HAP-1 (cell line): Measurements from ENCODE around the gene SH3D19.
A peak's percentile ranks its signal among the peaks of the same experiment; 100 is the strongest.

ENCODE experiments used
- DNase-seq, 2 experiments: peaks; one replicate each; pipeline ENCODE4 v3.0.0-alpha.2; 2016 to 2020; ENCODE audit warnings: low spot score in 2 of 2
- H3K27me3 ChIP-seq: fragments of 250-450 bp; sonication (Bioruptor Pico); 2 replicates; pipeline ENCODE4 v1.5.1; 2020; ENCODE audit warnings: low read depth, mild to moderate bottlenecking, moderate library complexity
- H3K36me3 ChIP-seq: fragments of 250-450 bp; sonication (Bioruptor Pico); replicated peaks from 2 replicates; pipeline ENCODE4 v1.5.1; 2020; ENCODE audit warnings: mild to moderate bottlenecking
- H3K4me1 ChIP-seq: fragments of 250-450 bp; sonication (Bioruptor Pico); 2 replicates; pipeline ENCODE4 v1.5.1; 2020; ENCODE audit warnings: mild to moderate bottlenecking
- H3K4me3 ChIP-seq: fragments of 250-450 bp; sonication (Bioruptor Pico); 2 replicates; pipeline ENCODE4 v1.5.1; 2020; ENCODE audit warnings: mild to moderate bottlenecking, moderate library complexity
- H3K9me3 ChIP-seq: fragments of 250-450 bp; sonication (Bioruptor Pico); 2 replicates; pipeline ENCODE4 v1.5.1; 2020; ENCODE audit warnings: mild to moderate bottlenecking, moderate library complexity
- in situ Hi-C: fragments of 300-500 bp; cut with MboI; formaldehyde crosslinking; loops from 3 replicates; pipeline ENCODE4 v1.14.3; 2020; ENCODE audit warnings: low sequenced_read_pairs, inconsistent platforms, mixed read lengths

SH3D19 gene

DNA sequence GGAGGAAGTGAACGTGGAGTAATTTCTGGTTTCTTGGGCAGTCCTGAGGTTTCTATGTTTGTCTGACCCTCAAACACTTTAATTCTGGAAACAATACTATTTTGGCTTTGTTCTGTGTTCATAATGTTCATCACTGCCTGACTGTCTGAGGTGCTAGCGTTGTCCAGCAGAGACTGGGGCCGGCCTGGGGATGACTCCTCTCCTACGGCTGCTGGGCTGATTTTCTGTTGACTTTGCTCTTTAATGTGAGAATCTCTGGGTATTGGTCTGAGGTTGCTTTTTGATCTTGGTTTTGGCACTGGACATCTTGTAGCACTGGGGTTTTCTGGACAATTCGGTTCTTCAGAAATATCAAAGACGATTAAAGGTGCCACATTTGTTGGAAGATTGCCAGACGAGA is 150.2 kb downstream of the SH3D19 start:
- Histone ChIP-seq H3K4me1 (peaks cover 8% of the 10 kb centered on the region), H3K36me3 (peaks cover 3% of the 10 kb centered on the region; the same call in 1 of the 2 replicates), H3K4me3 (no peak overlapping the region), H3K27me3 (no peaks in the 10 kb centered on the region), H3K9me3 (no peaks in the 10 kb centered on the region)
- in situ Hi-C loops = no loop called here
- DNase-seq = no peak

DNA sequence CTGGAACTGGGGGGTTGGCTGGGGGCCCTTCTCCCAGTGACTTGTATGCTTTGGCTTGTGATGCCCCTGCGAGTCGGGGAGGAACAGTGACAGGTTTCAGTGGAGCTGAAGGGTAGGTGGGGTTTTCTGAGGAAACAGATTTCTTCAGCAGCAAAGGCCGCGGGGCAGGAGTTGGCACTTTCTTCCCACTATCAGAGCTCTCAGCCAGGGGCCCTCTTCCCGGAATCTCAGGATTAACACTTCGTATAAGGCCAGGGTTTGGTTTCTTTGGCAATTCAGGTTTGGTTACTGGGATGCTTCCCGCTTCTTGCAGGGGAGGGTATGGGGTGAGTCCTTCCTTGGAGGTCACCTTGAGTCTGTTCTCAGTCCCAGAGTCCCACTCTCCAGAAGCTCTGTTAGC is 150.6 kb downstream of the SH3D19 start:
- no peaks in the 10 kb centered on the region for H3K27me3 ChIP-seq
- no peaks in the 10 kb centered on the region for H3K9me3 ChIP-seq
- in situ Hi-C loops = no loop called here
- no peak overlapping the region for H3K4me3 ChIP-seq
- peaks cover 12% of the 10 kb centered on the region for H3K4me1 ChIP-seq
- H3K36me3 ChIP-seq = peaks cover 3% of the 10 kb centered on the region; the same call in 1 of the 2 replicates
- DNase-seq = no peak

- Histone ChIP-seq H3K36me3 (peaks cover 3% of the 10 kb centered on the region; the same call in 1 of the 2 replicates), H3K9me3 (no peaks in the 10 kb centered on the region), H3K27me3 (no peaks in the 10 kb centered on the region), H3K4me3 (no peak overlapping the region), H3K4me1 (peaks cover 15% of the 10 kb centered on the region)
- in situ Hi-C loops = no loop called here
- no peak for DNase-seq
Measured at GRCh38 chr4:151173871-151174270, 151.5 kb downstream of the SH3D19 start.

DNA sequence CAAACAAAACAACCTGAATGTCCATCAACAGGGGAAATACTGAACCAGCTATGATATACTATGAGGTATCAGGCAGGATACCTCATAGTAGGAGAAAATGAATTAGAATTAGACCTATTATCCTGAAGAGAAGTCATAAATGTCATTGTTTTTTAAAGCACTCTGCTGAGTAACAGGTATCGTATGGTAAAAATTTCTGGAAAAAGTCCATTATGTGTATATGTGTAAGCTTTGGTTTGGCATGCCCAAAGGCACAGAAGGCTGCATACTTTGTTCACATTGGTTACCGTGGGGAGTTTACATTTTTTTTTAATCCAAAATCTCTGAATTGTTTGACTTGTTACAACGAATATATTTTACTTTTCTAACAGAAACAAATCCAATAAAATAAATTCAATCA is 155.5 kb downstream of the SH3D19 start:
- peaks cover 15% of the 10 kb centered on the region for H3K4me1 ChIP-seq
- in situ Hi-C loops = no loop called here
- no peaks in the 10 kb centered on the region for H3K27me3 ChIP-seq
- H3K4me3 ChIP-seq = no peak overlapping the region
- H3K9me3 ChIP-seq = no peaks in the 10 kb centered on the region
- DNase-seq = peak in 1 of 2 experiments; percentile 38
- H3K36me3 ChIP-seq = no peaks in the 10 kb centered on the region

DNA sequence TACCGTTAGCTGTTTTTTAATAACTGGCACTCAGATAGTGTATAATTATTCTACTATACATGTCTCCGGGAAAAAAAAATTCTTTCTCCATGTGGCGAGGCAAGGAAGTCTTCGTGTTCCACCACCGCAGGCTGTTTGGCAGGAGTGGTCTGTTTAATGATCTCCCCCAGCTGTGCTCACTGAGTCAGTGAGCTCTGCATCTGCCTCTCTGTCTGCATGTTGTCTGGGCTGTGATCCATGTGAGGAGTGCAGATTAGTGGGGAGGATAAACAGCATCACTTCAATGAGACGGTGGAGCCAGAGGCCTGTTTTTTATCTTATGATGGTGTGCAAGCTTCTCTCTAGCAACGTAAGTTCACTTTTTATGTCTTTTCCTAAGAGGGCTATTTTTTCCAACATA is 156.2 kb downstream of the SH3D19 start:
- no peaks in the 10 kb centered on the region for H3K36me3 ChIP-seq

DNA sequence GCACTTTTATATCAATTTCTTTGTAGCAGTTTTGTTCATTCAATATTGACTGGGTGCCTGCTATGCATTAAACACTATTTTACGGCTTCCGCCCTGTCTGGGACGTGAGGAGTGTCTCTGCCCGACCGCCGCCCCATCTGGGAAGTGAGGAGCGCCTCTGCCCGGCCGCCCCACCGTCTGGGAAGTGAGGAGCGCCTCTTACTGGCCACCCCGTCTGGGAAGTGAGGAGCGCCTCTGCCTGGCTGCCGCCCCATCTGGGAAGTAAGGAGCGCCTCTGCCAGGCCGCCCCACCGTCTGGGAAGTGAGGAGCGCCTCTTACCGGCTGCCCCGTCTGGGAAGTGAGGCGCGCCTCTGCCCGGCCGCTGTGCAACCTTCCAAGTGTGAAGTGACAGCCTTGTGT is 157.8 kb downstream of the SH3D19 start:
- Histone ChIP-seq H3K9me3 (no peaks in the 10 kb centered on the region), H3K36me3 (0 out of 2 replicates have a peak, but pooled peaks cover 3% of the 10 kb centered on the region), H3K4me1 (peaks cover 15% of the 10 kb centered on the region), H3K27me3 (no peaks in the 10 kb centered on the region), H3K4me3 (no peak overlapping the region)
- in situ Hi-C loops = no loop called here
- DNase-seq = no peak

More for the DNA sequence above, 156.2 kb downstream of the SH3D19 start:
- in situ Hi-C loops = no loop called here
- H3K4me3 ChIP-seq = no peak overlapping the region
- no peaks in the 10 kb centered on the region for H3K9me3 ChIP-seq
- H3K27me3 ChIP-seq = no peaks in the 10 kb centered on the region
- no peak for DNase-seq
- peaks cover 15% of the 10 kb centered on the region for H3K4me1 ChIP-seq

GRCh38 chr4:151166636-151167035 is 158.8 kb downstream of the SH3D19 start:
- H3K9me3 ChIP-seq = no peaks in the 10 kb centered on the region
- no peak for DNase-seq
- H3K4me1 ChIP-seq = peaks cover 15% of the 10 kb centered on the region
- in situ Hi-C loops = no loop called here
- H3K4me3 ChIP-seq = no peak overlapping the region
- H3K36me3 ChIP-seq = 0 out of 2 replicates have a peak, but pooled peaks cover 3% of the 10 kb centered on the region
- H3K27me3 ChIP-seq = no peaks in the 10 kb centered on the region

GRCh38 chr4:151165205-151166000 is 160.0 kb downstream of the SH3D19 start:
- Histone ChIP-seq H3K4me3 (no peak overlapping the region), H3K27me3 (no peaks in the 10 kb centered on the region), H3K9me3 (no peaks in the 10 kb centered on the region), H3K4me1 (peaks cover 8% of the 10 kb centered on the region), H3K36me3 (0 out of 2 replicates have a peak, but pooled peaks cover 3% of the 10 kb centered on the region)
- DNase-seq = no peak
- in situ Hi-C loops = no loop called here

DNA sequence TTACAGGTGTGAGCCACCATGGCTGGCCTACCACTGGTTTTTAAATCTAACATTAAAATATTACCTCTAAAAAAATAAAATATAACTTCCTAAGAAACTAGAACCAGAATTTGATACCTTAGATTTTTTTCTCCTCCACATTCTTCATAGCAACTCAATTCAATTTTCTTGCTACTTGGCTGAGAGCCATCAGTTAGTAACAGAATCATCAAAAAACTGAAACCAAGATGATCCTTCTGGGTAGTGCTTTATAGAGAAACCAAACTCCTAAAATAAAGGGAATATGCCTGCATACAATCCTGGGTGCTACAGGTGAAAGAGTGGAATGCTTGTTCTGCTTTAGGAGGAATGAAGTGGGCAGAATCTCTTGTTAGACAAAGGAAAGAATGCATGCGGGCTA is 161.6 kb downstream of the SH3D19 start:
- Histone ChIP-seq H3K36me3 (0 out of 2 replicates have a peak, but pooled peaks cover 3% of the 10 kb centered on the region), H3K4me3 (no peak overlapping the region), H3K4me1 (no peaks in the 10 kb centered on the region; the same call in 1 of the 2 replicates), H3K9me3 (no peaks in the 10 kb centered on the region), H3K27me3 (no peaks in the 10 kb centered on the region)
- in situ Hi-C loops = no loop called here
- no peak for DNase-seq

- no peak overlapping the region for H3K4me3 ChIP-seq
- in situ Hi-C loops = no loop called here
- 0 out of 2 replicates have a peak, but pooled peaks cover 2% of the 10 kb centered on the region for H3K36me3 ChIP-seq
- no peak for DNase-seq
- H3K4me1 ChIP-seq = peaks cover 5% of the 10 kb centered on the region; the same call in 1 of the 2 replicates
- no peaks in the 10 kb centered on the region for H3K27me3 ChIP-seq
- H3K9me3 ChIP-seq = no peaks in the 10 kb centered on the region
Measured at GRCh38 chr4:151158979-151159378, 166.4 kb downstream of the SH3D19 start.

- Histone ChIP-seq H3K4me3 (no peak overlapping the region), H3K4me1 (peaks cover 5% of the 10 kb centered on the region; the same call in 1 of the 2 replicates), H3K9me3 (no peaks in the 10 kb centered on the region), H3K27me3 (no peaks in the 10 kb centered on the region), H3K36me3 (no peaks in the 10 kb centered on the region)
- in situ Hi-C loops = no loop called here
- DNase-seq = no peak
Measured at GRCh38 chr4:151157543-151157942, 167.9 kb downstream of the SH3D19 start.

- peaks cover 5% of the 10 kb centered on the region; the same call in 1 of the 2 replicates for H3K4me1 ChIP-seq
- no peak for DNase-seq
- no peaks in the 10 kb centered on the region for H3K27me3 ChIP-seq
- H3K4me3 ChIP-seq = no peak overlapping the region
- in situ Hi-C loops = no loop called here
- H3K9me3 ChIP-seq = no peaks in the 10 kb centered on the region
- H3K36me3 ChIP-seq = no peaks in the 10 kb centered on the region
Measured at GRCh38 chr4:151153585-151153984, 171.8 kb downstream of the SH3D19 start.

- H3K4me1 ChIP-seq = peaks cover 5% of the 10 kb centered on the region; the same call in 1 of the 2 replicates
- H3K4me3 ChIP-seq = no peak overlapping the region
- H3K9me3 ChIP-seq = no peaks in the 10 kb centered on the region
- in situ Hi-C loops = no loop called here
- no peak for DNase-seq
- H3K27me3 ChIP-seq = no peaks in the 10 kb centered on the region
- no peaks in the 10 kb centered on the region for H3K36me3 ChIP-seq
Measured at GRCh38 chr4:151152028-151152427, 173.4 kb downstream of the SH3D19 start.

GRCh38 chr4:151150821-151151580 is 174.4 kb downstream of the SH3D19 start:
- no peak overlapping the region for H3K4me3 ChIP-seq
- no peak for DNase-seq
- H3K4me1 ChIP-seq = no peaks in the 10 kb centered on the region
- no peaks in the 10 kb centered on the region for H3K36me3 ChIP-seq
- in situ Hi-C loops = no loop called here
- H3K9me3 ChIP-seq = no peaks in the 10 kb centered on the region
- no peaks in the 10 kb centered on the region for H3K27me3 ChIP-seq
